ENCODE measurements around the gene TP53RK.

Gene TP53RK

GRCh38 chr20:46640536-46641311 is 48.5 kb downstream of the TP53RK start:
- no peak for DNase-seq

- no peak for DNase-seq
Observed at GRCh38 chr20:46640044-46640443, 49.2 kb downstream of the TP53RK start.

GRCh38 chr20:46639587-46639986 is 49.7 kb downstream of the TP53RK start:
- no peak for DNase-seq

GRCh38 chr20:46638898-46639274 is 50.4 kb downstream of the TP53RK start:
- no peak for DNase-seq

DNA sequence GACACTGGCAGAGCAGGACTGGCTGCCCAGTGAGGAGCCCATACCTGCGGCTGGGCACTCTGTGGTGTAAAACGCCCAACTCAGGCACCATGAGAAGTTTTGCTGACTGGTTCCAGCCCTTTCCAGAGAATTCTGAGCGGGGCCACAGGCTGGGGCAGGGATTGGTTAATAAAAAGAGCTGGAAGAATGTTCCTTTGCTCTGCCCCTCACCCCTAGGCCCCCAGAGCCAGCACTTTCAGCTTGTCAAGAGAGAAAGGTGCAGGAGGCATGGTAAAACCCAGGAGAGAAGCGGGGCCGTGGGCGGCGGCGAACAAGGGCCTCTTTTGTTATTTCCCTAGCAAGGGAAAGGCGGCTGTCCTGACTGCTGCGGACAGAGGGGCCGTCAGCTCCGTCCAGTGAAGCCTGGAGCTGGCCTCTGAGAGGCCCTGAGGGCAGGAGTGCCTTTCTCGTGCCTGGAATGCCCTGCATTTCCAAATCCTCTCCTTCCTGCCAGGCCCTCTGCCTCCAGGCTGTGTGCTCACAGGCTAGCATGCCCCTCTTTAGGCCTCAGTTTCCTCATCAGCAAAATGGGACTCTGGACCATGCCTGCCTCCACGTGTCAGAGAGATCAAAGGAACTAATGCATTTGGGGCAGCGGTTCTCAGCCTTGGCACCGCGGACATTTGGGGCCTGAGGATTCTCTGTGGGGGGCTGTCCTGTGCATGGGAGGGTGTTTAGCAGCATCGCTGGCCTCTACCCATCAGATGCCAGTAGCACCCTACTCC is 50.9 kb downstream of the TP53RK start:
- DNase-seq, result peak in 31 of 51 donors; percentile 8 to 73 (median 35)

DNA sequence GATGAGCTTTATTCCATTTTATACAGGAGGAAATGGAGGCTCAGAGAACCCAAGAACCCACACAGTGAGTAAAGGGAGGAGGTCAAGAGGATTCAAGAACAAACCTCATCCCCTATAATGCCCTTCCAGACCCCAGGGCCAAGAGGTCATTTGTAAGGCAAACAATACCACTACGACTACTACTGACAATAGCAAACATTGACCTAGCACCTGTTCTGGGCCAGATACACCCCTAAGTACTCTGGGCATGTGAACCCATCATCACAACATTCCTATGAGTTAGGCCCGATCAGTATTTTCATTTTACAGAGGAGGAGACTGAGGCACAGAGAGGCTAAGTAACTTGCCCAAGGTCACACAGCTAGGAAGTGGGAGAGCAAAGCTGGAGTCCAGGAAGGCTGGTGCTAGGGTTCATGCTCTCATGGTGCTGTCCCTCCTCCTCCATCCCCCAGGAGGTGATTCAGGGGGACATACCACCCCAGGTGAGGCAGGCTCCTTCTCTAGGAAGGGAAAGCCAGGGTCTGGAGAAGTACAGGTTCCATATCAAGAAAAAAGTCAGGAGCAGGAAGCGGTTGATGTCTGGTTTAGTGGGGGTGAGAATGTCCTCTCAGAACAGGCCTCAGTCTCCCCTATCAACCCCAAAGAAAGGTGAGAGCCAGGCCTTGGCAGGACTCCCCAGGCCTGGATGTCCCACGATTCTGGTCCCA is 51.7 kb downstream of the TP53RK start:
- no peak for DNase-seq

- DNase-seq, result peak in 2 of 51 donors; percentile 33 to 36
Observed at GRCh38 chr20:46637020-46637419, 52.2 kb downstream of the TP53RK start.

- no peak for DNase-seq
Observed at GRCh38 chr20:46636514-46636913, 52.7 kb downstream of the TP53RK start.

GRCh38 chr20:46635514-46636136 is 53.6 kb downstream of the TP53RK start:
- DNase-seq, result no peak

- DNase-seq, result no peak
Observed at GRCh38 chr20:46634528-46634927, 54.7 kb downstream of the TP53RK start.

All from hypothalamus (tissue), 51 donors.